GM18498 (cell line): ENCODE measurements around the gene KCNAB2.
"Not testable (repeated sequence)": the region's sequence is repeated elsewhere in the genome, so short reads cannot be mapped to it uniquely, and the experiment has no call there.

Source experiments
- ATAC-seq: cut with Tn5 transposase; IDR thresholded peaks from one replicate; pipeline ENCODE4 v1.9.1; 2021; ENCODE audit warnings: mild to moderate bottlenecking, moderate library complexity; ENCODE audit not compliant: unreplicated experiment

Gene KCNAB2

DNA sequence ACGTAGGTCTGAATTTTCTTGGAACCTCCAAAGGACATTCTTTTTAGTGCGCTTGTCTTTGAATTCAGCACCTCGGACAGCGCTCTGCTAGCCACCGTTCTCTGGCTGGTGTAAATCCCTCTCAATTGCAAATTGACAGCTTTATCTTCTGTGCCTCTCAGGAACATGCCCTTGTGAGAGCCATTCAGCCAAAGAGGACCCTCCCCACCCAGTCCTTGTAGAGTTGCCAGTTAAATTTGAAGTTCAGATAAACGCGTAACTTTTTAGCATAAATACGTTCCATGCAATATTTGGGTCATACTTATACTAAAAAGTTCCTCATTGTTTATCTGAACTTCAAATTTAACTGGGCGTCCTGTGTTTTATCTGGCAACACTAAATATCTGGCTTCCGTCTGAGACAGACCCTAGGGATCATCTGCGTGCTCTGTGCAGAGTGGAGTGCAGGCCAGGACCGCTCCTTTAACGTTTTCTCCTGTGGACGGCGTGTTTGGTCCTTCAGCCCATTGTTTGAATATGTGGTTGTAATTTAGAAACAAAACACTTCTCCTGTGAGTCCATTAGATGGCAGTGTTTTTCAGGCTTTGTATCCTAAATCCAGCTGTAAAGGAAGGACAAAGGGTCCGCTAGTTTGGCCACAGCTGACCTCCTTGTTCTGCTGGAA lies 7.0 kb downstream of the KCNAB2 start:
- no peak for ATAC-seq

GRCh38 chr1:6053206-6053546 lies 7.5 kb downstream of the KCNAB2 start:
- ATAC-seq: no peak

DNA sequence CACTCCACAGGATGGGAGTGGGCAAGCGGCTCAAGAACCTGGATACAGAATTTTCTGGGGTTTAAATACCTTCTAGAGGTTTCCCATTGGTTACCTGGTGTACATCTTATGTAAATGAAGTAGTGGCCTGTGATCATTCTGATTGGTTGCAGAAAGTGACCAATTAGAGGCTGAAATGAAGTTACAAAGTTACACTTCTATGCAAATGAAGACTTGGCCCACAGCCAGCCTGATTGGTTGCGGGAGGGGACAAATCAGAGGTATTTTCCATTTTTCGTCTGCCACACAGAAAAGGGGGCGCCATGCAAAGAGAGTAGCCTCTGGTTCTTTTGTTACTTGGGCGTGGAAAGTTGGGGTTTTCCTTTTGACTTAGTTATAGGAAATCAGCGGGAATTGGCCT lies 8.9 kb downstream of the KCNAB2 start:
- no peak for ATAC-seq

- no peak for ATAC-seq
These were observed 10.9 kb downstream of the KCNAB2 start for GRCh38 chr1:6056572-6056948.

DNA sequence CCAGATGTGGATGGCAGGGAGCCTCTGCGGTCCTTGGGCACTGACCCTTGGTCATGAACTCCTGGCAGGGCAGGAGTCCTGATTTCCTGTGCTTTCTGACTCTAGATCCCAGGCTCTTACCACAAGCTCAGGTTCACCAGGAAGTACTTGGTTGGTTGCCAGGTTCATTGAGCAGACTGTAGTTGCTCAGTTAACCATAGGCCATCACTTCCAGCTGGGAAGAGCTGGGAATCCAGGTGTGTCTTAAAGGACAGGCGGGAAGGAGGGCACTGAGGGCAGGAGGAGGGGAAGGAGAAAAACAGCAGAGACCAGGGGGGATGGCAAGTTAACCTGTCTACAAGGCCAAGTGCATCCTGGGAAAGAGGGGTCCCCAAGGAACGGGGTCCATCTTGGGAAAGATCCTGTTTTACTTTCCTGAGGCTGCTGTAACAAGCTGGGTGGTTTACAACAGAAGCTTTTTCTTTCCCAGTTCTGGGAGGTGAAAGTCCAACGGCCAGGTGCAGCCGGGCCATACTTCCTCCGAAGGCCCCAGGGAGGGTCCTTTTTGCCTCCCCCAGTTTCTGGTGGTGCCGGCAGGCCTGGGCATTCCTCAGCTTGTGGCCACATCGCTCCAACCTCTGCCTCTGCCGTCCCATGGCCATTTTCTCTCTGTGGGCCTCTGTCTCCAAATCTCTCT lies 11.6 kb downstream of the KCNAB2 start:
- no peak for ATAC-seq

- no peak for ATAC-seq
These were observed 14.2 kb downstream of the KCNAB2 start for GRCh38 chr1:6059866-6060265.

- no peak for ATAC-seq
These were observed 17.0 kb downstream of the KCNAB2 start for GRCh38 chr1:6062670-6063069.

GRCh38 chr1:6063532-6064053 lies 17.9 kb downstream of the KCNAB2 start:
- ATAC-seq: not testable (repeated sequence)

GRCh38 chr1:6065093-6065858 lies 19.6 kb downstream of the KCNAB2 start:
- ATAC-seq: no peak

- no peak for ATAC-seq
These were observed 21.0 kb downstream of the KCNAB2 start for GRCh38 chr1:6066680-6067079.

DNA sequence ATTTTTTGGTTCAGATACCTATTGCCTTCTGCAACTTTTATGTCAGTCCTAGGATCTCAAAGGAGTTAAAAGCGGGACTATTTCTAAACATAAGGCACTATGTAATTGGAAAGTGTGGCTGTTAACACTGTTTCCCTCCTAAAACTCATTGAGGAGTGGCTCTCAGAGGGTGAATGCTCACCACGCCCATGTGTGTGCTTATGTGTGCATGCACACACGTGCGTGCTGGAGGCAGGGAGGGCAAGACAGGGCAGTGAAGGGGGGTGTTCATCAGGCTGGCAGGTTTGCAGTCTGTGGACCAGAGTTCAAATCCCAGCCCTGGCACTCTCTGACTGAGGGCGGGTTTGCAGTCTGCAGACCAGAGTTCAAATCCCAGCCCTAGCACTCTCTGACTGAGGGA lies 22.4 kb downstream of the KCNAB2 start:
- ATAC-seq: no peak

- ATAC-seq: no peak
These were observed 23.2 kb downstream of the KCNAB2 start for GRCh38 chr1:6068932-6069331.

GRCh38 chr1:6069573-6069972 lies 23.9 kb downstream of the KCNAB2 start:
- no peak for ATAC-seq

GRCh38 chr1:6070450-6070974 lies 24.8 kb downstream of the KCNAB2 start:
- ATAC-seq: no peak

DNA sequence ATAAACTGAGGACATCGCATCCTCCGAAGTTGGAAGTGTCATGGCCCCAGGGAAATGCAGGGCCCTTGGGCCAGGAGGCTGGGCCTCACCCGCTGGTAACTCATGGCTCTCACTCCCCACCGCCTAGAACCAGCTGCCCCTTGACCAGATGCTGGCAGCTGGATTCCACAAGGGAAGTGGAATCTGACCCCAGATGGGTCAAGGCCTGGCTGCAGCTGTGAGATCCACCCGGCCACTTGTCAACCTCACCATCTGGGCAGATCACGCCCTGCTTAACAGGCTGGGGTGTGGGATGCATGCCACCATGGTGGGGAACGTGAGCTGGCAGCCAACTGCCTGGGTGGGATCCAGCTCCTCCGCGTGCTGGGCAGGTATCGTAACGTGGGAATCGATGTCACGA lies 25.5 kb downstream of the KCNAB2 start:
- ATAC-seq: no peak

GRCh38 chr1:6072774-6073479 lies 27.2 kb downstream of the KCNAB2 start:
- ATAC-seq: no peak

DNA sequence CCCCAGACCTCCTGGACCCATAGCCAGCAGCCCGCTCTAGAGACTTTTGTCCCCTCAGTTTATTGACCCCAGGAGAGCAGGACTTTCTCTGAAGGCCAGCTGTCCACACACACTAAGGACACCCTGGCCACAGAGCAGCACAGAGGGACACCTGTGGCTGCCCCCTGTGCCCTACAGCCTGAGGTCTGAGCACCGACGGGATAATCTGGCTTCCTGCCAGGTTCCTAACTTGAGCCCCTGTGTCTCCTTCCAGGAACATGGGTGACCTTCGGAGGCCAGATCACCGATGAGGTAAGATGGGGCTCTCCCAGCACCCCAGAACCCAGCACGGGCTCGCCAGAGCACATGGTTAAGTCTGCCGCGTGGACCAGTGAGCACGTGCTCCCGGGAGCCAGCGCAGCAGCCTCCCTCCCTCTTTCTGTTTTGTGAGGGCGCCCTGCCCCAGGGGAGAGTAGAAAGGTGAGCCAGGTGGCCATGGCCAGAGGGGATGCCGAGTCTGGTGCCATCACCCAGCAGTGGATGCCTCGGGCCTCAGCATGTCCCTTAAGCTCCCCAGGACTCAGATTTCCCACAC lies 27.9 kb downstream of the KCNAB2 start:
- ATAC-seq: no peak

DNA sequence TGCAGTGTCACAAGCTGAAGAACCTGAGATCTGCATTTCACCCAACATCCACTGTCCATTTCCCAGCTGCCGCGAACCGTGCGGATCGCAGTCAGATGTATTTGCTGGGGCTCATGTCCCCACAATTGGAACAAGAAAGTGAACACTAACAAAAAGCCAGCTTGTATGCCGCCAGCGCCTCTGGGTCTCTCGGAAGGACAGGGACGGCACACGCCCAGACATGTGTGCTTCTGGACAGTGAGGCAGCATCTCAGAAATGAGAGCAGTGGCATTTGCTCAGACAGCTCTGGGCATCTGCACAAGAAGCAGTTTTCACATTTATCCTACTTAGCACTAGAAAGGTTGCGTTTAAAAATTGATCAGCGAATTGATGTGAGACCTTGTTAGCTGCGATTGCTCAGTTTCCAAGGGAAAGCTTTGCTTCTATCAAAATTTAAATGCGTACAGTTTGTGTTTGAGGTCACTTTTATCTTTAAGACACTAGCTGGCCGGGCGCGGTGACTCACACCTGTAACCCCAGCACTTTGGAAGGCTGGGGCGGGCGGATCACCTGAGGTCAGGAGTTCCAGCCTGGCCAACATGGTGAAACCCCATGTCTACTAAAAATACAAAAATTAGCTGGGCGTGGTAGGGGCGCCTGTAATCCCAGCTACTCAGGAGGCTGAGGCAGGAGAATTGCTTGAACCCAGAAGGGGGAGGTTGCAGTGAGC lies 28.7 kb downstream of the KCNAB2 start:
- ATAC-seq: no peak

DNA sequence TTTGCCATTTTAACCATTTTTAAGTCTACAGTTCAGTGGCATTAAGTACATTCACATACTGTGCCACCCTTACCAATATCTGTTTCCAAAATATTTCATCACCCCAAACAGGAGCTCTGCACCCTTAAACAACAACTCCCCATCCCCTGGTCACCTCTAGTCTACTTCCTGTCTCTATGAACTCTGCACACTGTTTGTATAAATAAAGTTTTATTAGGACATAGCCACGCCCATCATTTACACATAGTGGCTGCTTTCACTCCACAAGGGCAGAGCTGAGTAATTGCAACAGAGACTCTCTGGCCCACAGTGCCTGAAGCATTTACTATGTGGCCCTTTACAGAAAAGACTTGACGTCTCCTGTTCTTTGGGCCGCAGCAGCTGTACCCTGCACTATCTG lies 30.1 kb downstream of the KCNAB2 start:
- ATAC-seq: no peak

DNA sequence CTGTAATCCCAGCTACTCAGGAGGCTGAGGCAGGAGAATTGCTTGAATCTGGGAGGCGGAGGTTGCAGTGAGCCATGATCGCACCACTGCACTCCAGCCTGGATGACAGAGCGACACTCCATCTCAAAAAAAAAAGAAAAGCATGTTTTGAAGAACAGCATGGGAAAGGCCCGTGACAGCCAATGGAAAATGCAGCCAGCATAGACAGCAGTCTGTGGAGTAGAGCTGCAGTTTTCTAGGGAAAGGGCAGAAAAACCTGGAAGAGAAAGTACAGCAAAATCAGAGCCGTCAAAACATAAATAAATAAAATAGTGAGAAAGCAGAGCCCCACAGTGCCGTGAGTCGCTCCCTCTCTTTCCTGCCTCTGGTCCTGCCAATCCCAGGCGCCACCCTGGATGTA lies 31.4 kb downstream of the KCNAB2 start:
- not testable (repeated sequence) for ATAC-seq
